ENCODE data around the gene BLVRA.
"Not testable (repeated sequence)": the region's sequence is repeated elsewhere in the genome, so short reads cannot be mapped to it uniquely, and the experiment has no call there.

The BLVRA gene

DNA sequence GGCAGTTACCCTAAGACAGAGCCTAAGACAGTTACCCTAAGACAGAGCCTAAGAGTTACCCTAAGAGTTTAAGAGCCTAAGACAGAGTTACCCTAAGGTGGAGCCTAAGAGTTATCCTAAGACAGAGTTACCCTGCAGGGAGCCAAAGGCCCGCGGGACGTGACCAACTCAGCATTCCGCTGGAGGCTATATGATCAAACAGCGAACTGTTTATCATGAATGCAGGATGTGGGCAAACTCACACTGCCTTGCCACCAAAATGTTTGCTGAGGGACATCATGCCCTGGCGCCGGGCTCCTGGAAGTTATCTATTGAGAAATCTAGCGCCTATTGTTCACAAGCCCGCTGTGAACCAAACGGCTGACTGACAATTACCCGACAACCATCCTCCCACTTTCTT lies 49.9 kb downstream of the BLVRA start:
- no peak for DNase-seq (ENCODE audit: low spot score)

DNA sequence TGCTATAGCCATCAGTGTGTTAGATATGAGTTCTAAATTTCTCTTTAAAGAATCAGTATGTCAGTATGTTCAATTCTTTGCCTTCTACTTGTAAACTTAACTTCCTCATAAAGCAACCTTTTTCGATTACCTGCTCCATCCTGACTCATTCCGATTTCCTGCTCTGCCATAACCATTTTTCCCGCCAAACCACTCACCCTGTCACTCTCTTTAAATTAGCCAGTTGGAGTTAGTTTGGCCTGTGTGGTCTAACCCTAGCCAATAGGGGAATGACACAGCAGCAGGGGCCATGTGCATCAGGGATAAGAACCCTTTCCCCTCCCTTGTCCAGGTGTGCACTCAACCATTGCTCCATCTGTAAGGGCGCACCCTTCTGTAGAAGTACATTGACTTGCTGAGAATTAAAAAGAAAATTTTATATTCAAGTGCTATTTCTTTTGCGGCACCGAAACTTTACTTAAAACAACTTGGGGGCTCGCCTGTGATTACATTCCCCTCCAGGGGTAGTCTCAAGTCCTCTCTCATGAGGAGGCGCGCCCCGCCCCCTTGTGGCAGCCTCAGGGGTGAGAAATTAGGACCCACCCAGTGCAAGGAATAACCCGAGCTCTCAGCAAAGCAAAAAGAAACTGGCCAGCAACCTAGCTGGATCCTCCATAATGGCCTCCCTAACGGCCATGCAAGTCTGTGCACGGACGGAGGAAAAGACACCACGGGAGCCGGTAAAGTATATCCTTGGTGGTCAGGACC lies 51.9 kb downstream of the BLVRA start:
- not testable (repeated sequence) for DNase-seq (ENCODE audit: low spot score)

DNA sequence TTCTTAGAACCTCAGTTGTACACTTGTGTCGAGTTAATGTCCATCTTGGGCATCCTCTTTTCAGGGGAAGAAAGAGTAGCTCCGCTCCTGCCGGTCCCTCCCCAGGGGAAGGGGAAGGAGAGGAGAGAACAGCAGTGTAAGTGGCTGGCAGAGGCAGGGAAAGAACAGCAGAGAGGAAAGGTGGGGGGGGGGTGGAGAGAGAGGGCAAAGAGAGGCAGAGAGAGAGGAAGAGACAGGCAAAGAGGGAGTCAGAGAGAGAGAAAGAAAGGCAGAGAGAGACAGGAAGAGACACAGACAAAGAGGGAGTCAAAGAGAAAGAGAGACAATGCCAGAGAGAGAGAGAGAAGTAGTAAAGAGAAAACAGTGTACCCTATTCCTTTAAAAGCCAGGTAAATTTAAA lies 56.9 kb downstream of the BLVRA start:
- DNase-seq (ENCODE audit: low spot score), result no peak

DNA sequence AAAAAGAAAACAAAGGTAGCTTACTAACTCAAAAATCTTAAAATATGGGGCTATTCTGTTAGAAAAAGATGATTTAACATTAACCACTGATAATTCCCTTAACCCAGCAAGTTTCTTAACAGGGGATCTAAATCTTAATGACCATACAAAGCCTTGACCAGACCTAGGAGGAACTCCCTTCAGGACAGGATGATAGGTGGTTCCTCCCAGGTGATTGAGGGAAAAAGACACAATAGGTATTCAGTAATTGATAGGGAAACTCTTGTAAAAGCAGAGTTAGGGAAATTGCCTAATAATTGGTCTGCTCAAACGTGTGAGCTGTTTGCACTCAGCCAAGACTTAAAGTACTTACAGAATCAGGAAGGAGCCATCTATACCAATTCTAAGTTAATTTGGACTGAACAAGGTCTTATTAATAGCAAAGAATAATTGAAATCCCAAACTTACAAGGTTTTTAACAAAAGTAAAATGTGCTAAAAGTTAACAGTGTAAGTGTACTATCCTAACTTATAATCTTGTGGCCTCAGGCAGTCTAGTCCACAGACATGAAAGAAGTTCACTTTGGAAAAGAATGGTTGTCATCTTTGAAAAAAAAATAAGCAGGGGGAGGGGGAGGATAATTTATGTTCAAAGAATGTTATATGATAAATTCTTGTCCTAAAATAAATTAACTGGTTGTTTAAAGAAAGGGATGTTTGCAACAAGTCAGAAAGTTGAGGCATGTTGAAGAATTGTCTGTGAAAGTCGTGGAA lies 57.7 kb downstream of the BLVRA start:
- DNase-seq (ENCODE audit: low spot score), result not testable (repeated sequence)

DNA sequence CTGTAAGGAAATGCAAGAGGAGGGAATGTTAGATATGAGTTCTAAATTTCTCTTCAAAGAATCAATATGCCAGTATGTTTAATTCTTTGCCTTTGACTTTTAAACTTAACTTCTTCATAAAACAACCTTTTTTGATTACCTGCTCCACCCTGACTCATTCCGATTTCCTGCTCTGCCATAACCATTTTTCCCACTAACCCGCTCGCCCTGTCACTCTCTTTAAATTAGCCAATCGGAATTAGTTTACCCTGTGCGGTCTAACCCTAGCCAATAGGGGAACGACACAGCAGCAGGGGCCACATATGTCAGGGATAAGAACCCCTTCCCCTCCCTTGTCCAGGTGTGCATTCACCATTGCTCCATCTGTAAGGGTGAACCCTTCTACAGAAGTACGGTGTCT lies 64.9 kb downstream of the BLVRA start:
- DNase-seq (ENCODE audit: low spot score), result not testable (repeated sequence)

DNA sequence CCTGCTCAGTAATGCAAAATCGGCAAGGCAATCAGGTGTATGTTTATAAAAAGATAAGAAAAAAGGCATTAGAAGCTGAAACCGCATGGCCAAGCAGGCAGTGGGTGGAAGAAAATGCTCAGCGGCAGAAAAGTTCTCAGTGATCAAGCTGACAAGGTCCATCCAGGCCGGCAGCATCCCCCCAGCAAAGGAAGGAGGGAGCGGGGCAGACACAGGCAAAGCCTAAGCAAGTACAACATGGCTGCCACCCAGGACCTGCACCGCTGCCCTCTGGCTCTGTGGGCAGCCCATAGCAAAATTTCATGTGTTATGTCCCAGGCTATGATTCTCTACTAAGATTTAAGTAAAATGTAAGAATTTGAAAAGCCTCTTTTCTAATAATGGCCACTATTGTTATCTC lies 65.5 kb downstream of the BLVRA start:
- no peak for DNase-seq (ENCODE audit: low spot score)

DNA sequence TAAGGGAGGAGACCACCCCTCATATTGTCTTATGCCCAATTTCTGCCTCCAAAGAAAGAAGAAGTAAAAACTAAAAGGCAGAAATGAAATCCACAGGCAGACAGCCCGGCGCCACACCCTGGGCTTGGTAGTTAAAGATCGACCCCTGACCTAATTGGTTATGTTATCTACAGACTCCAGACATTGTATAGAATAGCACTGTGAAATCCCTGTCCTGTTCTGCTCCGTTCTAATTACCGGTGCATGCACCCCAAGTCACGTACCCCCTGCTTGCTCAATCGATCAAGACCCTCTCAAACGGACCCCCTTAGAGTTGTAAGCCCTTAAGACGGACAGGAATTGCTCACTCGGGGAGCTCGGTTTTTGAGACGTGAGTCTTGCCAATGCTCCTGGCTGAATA lies 66.0 kb downstream of the BLVRA start:
- not testable (repeated sequence) for DNase-seq (ENCODE audit: low spot score)

DNA sequence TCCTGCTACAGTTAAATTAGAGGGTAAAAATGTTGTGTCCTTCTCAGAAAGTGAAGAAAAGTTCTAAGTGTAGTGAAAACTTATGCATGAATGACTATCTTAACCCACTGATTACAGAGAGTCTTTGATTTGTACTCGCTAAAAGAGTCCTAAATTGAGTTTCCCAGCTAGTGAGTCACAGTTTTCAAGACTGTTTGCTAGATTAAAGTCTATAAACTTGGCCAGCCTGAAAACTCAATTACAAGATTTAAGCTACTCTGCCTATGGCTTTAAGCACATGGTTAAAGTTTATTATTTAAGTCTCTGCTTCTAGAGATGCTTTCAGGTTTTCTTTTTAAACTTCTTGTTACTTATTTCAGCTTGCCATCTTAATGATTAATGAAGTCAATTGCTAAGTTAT lies 66.5 kb downstream of the BLVRA start:
- no peak for DNase-seq (ENCODE audit: low spot score)

DNA sequence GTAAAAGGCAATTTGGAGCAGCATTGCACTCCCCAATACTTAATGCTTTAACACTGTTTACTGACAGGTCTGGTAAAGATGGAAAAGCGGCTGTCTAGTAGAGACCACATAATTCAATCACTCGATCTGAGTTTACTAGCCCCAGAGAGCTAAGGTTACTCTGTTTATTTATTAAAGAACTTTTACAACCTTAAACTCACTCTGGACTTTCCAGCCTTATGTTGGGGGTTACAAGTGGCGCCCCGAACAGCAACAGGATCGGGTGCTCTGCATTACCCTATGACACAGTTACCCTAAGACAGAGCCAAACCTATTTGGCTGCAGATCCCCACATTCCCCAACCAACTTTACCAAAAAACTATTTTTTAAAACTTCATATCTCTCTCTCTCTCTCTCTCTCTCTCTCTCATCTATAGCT lies 66.9 kb downstream of the BLVRA start:
- no peak for DNase-seq (ENCODE audit: low spot score)

DNA sequence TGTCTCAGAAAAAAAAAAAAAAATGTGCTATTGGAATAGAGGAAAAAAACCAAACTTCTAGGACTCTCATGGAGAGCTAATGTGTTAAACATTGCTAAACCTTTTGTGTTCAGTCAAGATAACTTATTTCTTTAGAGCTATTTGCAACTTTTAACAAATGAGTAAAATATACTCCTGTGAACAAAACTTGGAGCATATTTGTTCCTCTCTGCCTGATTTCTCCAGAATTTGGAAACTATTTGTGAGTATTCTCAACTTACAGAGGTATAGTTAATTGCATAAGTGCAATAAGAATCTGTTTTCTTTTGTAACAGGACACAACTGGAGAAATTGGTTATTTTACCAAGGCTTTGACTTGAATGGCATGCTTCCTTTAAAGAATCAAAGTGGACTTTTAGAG lies 72.4 kb downstream of the BLVRA start:
- DNase-seq (ENCODE audit: low spot score), result not testable (repeated sequence)

DNA sequence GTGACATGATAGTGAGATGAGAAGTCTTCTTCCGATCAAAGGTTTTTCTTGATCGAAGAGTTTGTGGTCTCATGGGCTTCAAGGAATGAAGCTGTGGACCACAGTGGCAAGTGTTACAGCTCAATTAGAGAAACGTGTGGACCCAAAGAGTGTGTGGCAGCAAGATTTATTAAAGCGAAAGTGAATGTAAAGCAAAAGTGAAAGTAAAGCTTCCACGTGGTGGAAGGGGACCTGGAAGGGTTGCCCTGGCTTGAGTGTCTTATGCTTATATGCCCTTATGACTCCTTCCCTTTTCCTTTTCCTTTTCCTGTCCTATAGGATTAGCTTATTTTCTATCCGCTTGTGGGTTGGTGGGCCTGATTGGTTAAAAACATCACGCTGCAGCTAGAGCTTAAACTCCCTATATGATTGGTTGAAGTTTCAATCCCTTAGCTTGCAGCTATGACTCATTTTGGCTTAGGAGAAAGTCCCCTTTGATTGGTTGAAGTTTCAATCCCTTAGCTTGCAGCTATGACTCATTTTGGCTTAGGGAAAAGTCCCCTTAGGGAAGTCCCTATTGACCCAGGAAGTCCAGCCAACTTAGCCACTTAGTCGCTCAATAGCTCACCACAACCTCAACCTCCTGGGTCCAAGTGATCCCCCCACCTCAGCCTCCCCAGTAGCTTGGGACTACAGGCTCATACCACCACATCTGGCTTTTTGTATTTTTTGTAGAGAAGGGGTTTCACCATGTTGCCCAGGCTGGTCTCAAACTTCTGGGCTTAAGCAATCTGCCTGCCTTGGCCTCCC lies 76.2 kb downstream of the BLVRA start:
- DNase-seq (ENCODE audit: low spot score), result no peak

DNA sequence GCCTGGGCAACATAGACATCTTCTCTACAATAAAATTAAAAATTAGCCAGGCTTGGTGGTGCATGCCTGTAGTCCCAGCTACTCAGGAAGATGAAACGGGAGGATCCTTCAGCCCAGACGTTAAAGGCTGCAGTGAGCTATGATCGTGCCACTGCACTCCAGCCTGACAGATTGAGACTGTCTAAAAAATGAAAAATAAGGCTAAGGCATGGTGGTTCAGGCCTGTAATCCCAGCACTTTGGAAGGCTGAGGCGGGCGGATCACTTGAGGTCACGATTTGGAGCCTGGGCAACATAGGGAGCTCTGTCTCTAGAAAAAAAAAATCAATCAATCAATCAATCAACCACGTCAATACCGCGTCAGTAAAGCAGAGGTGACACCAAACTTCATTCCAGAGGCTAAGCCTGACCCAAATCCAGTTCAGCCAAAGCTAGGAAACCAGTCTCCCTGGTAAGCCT lies 79.8 kb downstream of the BLVRA start:
- DNase-seq (ENCODE audit: low spot score), result no peak

DNA sequence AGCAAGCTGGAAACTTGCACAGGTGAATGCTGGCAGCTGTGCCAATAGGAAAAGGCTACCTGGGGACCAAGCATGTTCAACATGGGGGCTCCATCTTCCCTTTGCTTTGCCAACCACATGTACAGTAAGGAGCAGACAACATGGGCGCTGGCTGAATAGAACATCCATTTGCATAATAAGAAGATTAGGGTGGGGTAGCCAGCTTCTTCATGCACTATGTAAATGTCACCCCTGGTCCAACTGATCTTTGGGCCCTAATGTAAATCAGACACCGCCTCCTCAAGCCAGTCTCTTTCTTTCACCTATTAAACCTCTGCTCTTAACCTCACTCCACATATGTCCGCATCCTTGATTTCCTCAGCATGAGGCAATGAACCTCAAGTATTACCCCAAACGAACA lies 84.8 kb downstream of the BLVRA start:
- DNase-seq (ENCODE audit: low spot score), result no peak

DNA sequence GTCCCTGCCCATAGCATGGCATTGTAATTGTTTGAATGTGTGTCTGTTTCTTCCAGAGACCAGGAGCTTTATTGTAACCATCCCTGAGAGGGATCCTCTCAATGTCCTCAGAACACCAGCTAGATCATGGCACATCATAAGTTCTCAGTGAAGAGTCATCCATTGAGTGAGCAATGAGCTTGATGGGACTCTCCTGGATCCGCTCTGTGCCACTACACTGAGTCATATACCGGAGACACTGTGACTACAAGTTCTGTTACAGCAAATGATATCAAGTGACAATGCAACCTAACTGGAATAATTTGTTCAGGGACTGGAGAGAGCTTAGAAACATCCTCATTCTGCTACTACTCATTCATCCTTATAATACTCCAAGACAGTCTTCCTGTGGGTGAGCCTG lies 85.8 kb downstream of the BLVRA start:
- DNase-seq (ENCODE audit: low spot score), result no peak

DNA sequence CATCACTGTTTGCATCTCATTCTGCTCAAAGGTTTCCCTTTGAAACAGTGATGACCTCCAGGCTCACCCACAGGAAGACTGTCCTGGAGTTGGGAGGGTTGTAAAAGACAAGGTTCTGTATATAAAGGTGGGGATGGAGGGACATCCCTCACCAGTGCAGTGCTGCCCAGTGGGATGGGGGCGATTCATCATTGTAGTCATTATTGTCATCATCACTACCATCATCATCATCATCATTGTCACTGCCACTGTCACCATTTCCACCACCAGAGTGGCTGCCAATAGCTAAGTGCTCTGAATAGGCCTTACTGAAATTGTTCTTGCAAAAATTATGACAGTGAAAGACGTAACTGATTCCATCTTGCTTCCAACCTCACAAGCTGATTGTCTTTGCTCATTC lies 86.2 kb downstream of the BLVRA start:
- DNase-seq (ENCODE audit: low spot score), result no peak

DNA sequence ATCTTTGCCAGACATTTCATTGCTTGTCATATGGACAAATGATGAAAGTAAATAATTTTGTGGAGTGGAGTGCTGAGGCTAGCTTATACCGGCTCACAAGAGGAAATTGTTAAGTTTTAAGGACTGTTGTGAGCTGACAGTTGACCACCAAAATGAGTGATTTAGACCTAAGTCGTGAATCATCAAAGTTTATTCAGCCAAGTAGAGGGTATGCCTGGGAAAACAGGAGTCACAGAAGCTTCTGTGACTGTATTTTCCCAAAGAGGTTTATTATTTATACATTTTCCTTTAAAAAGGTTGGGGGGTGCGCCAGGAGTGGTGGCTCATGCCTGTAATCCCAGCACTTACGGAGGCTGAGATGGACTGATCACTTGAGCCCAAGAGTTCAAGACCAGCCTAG lies 89.0 kb downstream of the BLVRA start:
- DNase-seq (ENCODE audit: low spot score), result no peak

DNA sequence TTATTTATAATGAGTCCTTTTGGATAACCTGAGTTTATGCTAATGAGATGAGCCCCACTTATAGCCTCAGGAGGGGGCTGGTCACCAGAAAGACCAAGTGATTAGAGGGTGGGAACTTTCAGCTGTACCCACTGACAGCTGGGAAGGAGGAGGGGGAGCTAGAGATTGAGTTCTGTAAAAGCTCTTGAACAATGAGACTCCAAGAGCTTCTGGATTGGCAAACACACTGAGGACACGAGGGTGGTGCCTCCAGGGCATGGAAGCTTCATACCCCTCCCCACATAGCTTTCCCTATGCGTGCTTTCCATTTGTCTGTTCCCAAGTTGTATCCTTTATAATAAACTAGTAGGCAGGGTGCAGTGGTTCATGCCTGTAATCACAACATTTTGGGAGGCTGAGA lies 90.6 kb downstream of the BLVRA start:
- no peak for DNase-seq (ENCODE audit: low spot score)

DNA sequence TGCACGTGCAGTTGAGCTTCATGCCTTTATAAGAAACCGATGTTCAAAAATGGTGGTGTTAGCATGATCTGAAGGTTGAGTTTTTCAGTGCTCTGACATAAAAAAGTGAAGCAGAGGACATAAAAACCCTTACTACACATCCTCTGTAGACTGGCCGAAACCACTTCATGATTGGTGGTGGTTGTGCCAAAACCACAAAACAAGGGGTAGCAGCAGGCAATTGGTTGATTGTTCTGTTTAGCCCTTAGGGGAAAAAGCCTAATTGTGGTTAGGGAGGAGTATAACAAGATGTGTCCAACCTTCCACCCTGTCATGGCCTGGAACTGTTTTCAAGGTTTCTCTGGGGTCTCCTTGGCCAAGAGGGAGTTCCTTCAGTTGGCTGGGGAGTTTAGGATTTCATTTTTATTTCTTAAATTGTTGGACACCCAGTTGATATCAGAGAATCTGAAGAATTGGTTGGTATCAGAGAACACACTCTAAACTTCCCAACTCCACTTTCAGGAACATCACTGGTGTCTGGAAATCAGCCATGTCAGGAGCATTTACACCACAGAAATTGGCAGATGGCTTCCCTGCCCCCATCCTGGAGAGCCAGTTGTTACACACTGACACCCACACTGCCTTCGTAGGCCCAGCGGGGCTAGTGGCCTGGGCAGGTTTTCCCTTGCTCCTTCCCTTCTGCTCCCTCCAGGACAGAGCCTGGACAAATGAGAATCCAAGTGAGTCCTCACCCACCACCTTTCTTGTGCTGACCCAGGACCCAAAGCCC lies 92.1 kb downstream of the BLVRA start:
- no peak for DNase-seq (ENCODE audit: low spot score)

DNA sequence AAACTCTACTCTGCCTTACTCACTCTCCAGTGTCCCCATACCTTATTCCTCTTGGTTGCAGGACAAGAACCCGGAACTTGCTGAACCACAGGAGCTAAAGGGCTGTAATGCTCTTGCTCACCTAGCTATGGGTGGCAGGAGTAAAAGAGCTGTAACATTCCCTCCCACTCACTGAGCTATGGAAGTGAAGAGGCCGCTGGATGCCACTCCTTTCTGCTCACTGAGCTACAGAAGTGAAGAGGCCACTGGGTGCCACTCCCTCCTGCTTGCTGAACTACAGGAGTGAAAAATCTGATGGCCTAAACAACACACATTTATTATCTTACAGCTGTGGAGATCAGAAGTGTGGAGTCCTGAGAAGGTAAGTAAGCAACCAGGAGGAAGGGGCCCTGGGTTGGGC lies 93.3 kb downstream of the BLVRA start:
- no peak for DNase-seq (ENCODE audit: low spot score)

DNA sequence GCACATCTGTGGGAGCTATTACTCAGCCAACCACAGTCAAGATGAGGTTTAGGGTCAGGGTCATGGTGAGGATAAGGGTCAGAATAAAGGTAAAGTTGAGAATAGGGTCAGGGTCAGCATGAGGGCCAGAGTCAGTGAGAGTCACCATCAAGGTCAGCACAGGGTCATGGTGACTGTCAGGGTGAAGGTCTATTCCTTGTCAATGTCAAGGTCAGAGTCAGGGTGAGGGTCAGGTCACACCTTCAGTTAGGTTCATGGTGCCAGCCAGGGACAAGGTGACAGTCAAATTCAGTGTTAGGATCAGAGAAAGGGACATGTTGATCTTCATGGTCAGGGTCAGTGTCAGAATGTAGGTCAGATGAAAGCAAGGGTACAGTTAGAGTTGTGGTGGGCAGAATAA lies 96.7 kb downstream of the BLVRA start:
- no peak for DNase-seq (ENCODE audit: low spot score)

DNA sequence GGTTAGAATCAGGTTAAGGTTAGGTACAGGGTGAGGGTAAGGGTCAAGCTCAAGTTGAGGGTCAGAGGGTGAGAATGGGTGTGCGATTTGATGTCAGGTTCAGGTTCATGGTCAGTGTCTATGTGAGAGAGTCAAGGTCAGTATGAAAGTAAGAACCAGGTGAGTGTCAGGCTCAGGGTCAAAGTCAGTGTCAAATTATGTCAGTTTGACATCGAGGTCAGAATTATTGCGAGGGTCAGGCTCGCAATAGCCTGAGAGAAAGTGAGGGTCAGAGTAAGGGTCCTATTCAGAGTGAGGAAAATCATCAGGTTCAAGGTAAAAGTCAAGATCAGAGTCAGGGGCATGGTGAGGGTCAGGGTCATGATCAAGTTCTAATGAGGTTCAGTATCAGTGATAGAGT lies 97.8 kb downstream of the BLVRA start:
- no peak for DNase-seq (ENCODE audit: low spot score)

Measured in COLO829 (cell line).